K562 (cell line): ENCODE results near the gene PHF20. TPM values are rescaled to one million over a fixed set of nuclear protein-coding genes. Genes with fewer than 3 reads are reported as not detected.
A peak's percentile ranks its signal among the peaks of the same experiment; 100 is the strongest.
"Not testable (repeated sequence)": the region's sequence is repeated elsewhere in the genome, so short reads cannot be mapped to it uniquely, and the experiment has no call there.

Source experiments
- ATAC-seq: fragments of 200-7000 bp; cut with Tn5 transposase; 3 replicates; pipeline ENCODE4 v1.9.1; 2020; ENCODE audit warnings: moderate library complexity
- BruUV-seq: library from RNA; stranded (reverse); fragments of 400-500 nt; replicated peaks from 2 replicates; lab custom pipeline; 2021; lab: Mats Ljungman, UMichigan
- CTCF ChIA-PET: fragments of 300-600 bp; formaldehyde crosslinking; extraction: SDS; loops from one replicate; lab custom pipeline; 2021; ENCODE audit warnings: low intra/inter-chr PET ratio; lab: Yijun Ruan, JAX
- POLR2A ChIA-PET: fragments of 300-600, 350-650 bp; sonication (Branson Sonifier 250); formaldehyde crosslinking; extraction: SDS; loops from one replicate; lab custom pipeline; 2021; ENCODE audit warnings: antibody characterized with exemption, inconsistent platforms; lab: Yijun Ruan, JAX
- DNase-seq, 4 experiments: peaks; one replicate each; pipeline versions ENCODE4 v3.0.0 to v3.0.0-alpha.2; 2011 to 2018; ENCODE audit warnings: low spot score in 3 of 4, mixed read lengths in 3 of 4; ENCODE audit errors: extremely low read depth in 1 of 4
- FAIRE-seq: peaks from 2 replicates; lab custom pipeline; 2011; peaks lifted over from hg19 to GRCh38; lab: Jason Lieb, UNC
- H2AFZ ChIP-seq: 2 replicates; pipeline ENCODE4 v1.6.0; 2011; ENCODE audit warnings: low read depth, low read length, control low read depth, inconsistent platforms
- H3K27ac ChIP-seq: fragments of 200-600 bp; 3 replicates; pipeline ENCODE4 v1.8.0; 2011; ENCODE audit warnings: low read depth, mild to moderate bottlenecking, control low read depth, inconsistent platforms, low read length, moderate library complexity, mixed read lengths; ENCODE audit errors: extremely low read depth
- H3K27me3 ChIP-seq, 2 experiments: fragments of 300-600 bp in 1 of 2; 2 replicates in 1 of 2; 3 replicates in 1 of 2; pipeline versions ENCODE4 v1.6.0 to v1.8.0; 2011; ENCODE audit warnings: inconsistent platforms in 2 of 2, low read length in 2 of 2, mild to moderate bottlenecking in 1 of 2, mixed read lengths in 1 of 2, moderate library complexity in 1 of 2; ENCODE audit not compliant: control insufficient read depth in 2 of 2, insufficient read depth in 2 of 2
- H3K36me3 ChIP-seq: fragments of 300-600 bp; 3 replicates; pipeline ENCODE4 v1.8.0; 2011; ENCODE audit warnings: mild to moderate bottlenecking, low read length, inconsistent platforms; ENCODE audit not compliant: control insufficient read depth, insufficient read depth
- H3K4me1 ChIP-seq, 2 experiments: fragments of 200-600 bp in 1 of 2; replicated peaks in 1 of 2; 2 replicates in 1 of 2; 3 replicates in 1 of 2; pipeline versions ENCODE4 v1.5.1 to v1.8.0; 2011; ENCODE audit warnings: inconsistent platforms in 2 of 2, low read length in 2 of 2, mild to moderate bottlenecking in 1 of 2, mixed read lengths in 1 of 2, moderate library complexity in 1 of 2; ENCODE audit not compliant: control insufficient read depth in 2 of 2, insufficient read depth in 2 of 2
- H3K4me2 ChIP-seq: 2 replicates; pipeline ENCODE4 v1.6.1; 2011; ENCODE audit warnings: low read length, control low read depth, inconsistent platforms, mixed read lengths; ENCODE audit not compliant: insufficient read depth
- H3K4me3 ChIP-seq: fragments of 200-600 bp; sonication (generic), shearing (Covaris generic); 2 replicates; pipeline ENCODE4 v1.5.1; 2016; ENCODE audit warnings: control low read depth, inconsistent platforms
- H3K79me2 ChIP-seq: fragments of 200-600 bp; 3 replicates; pipeline ENCODE4 v1.8.0; 2011; ENCODE audit warnings: low read length, inconsistent platforms; ENCODE audit not compliant: control insufficient read depth, insufficient read depth
- H3K9ac ChIP-seq, 2 experiments: 2 replicates each; pipeline versions ENCODE4 v1.6.0 to v1.6.1; 2011; ENCODE audit warnings: low read depth in 2 of 2, low read length in 2 of 2, control low read depth in 1 of 2, inconsistent platforms in 1 of 2, mild to moderate bottlenecking in 1 of 2, mixed read lengths in 1 of 2; ENCODE audit not compliant: insufficient read depth in 1 of 2
- H3K9me1 ChIP-seq: one replicate; pipeline ENCODE4 v1.6.0; 2011; ENCODE audit warnings: inconsistent platforms, mild to moderate bottlenecking, low read length, moderate library complexity; ENCODE audit not compliant: control insufficient read depth, insufficient read depth
- H3K9me3 ChIP-seq: replicated peaks from 2 replicates; pipeline ENCODE4 v1.5.1; 2011; ENCODE audit warnings: low read depth, low read length, inconsistent platforms; ENCODE audit not compliant: control insufficient read depth, insufficient read depth
- H4K20me1 ChIP-seq: replicated peaks from 2 replicates; pipeline ENCODE4 v1.6.1; 2011; ENCODE audit warnings: low read length, inconsistent platforms, mixed read lengths; ENCODE audit not compliant: control insufficient read depth, insufficient read depth
- POLR2A ChIP-seq: fragments of 450-650 bp; conservative IDR thresholded peaks from 2 replicates; pipeline ENCODE4 v1.6.1; 2016
- SUPT5H ChIP-seq: fragments of 450-650 bp; IDR thresholded peaks from 2 replicates; pipeline ENCODE4 v1.6.1; 2016
- WGBS: fragments of 100-300 bp; shearing (Covaris generic); methylation state at CpG from one replicate; pipeline ENCODE4 v1.1.6; 2016; ENCODE audit warnings: low coverage, mixed read lengths; ENCODE audit not compliant: insufficient coverage; ENCODE audit errors: missing lambda C conversion rate; 5-methylcytosine and 5-hydroxymethylcytosine counted together
- in situ Hi-C: fragments of 300-500 bp; cut with MboI; formaldehyde crosslinking; loops from 4 replicates; pipeline ENCODE4 v1.15.0; 2018; ENCODE audit warnings: inconsistent platforms, mixed read lengths
- intact Hi-C: fragments of 100-400 bp; cut with micrococcal nuclease; formaldehyde crosslinking; loops from 2 replicates; pipeline ENCODE4 v1.14.2; 2022
- polyA plus RNA-seq, 8 experiments: library from polyadenylated mRNA; depleted of rRNA in 4 of 8; stranded (reverse) in 5 of 8; unstranded in 3 of 8; fragments of >200 nt; fragmentation: Nextera tagmentation in 2 of 8; fragmentation: Illumina TruSeq in 1 of 8; extraction: Ambion mirVana in 2 of 8; extraction: Trizol in 1 of 8; gene quantifications; 2 replicates each; pipeline versions ENCODE4 v1.2.1 to v1.2.3, GENCODE V29; 2011 to 2014; ENCODE audit warnings: inconsistent platforms in 1 of 8, missing spikeins in 1 of 8
- total RNA-seq, 7 experiments: library from RNA; depleted of rRNA in 6 of 7; stranded (reverse); fragments of >200 nt in 6 of 7; fragmentation: Illumina TruSeq in 2 of 7; extraction: Trizol in 2 of 7; gene quantifications; 2 replicates each; pipeline versions ENCODE4 v1.2.1 to v1.2.3, GENCODE V29; 2011 to 2021; ENCODE audit warnings: low replicate concordance in 1 of 7

Gene PHF20
- total and polyA plus RNA-seq, 9 of the 15 experiments (the other 6 are each of a cell fraction or from before 2014, with no cell fraction given), result 49.9 to 196 (median 70.7) TPM

DNA sequence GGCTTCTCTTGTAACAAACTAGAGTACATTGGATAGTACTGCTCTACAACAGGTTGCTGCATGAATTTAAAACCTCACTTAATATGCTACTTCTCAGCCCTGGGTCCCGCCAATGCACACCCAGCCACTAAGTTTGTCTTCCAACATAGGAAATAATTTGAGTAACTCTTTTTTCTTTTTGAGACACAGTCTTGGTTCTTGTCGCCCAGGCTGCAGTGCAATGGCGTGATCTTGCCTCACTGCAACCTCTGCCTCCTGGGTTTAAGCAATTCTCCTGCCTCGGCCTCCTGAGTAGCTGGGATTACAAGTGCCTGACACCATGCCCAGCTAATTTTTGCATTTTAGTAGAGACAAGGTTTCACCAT, 48.6 kb upstream of the PHF20 start:
- H3K79me2 ChIP-seq, result peaks cover 84% of the 10 kb centered on the region
- peak; percentile 25; the same call in 1 of the 2 replicates for TF ChIP-seq SUPT5H
- H3K9me1 ChIP-seq, intact Hi-C loops, H3K4me2 ChIP-seq, H3K27me3 ChIP-seq, in situ Hi-C loops, H3K27ac ChIP-seq, FAIRE-seq, H3K9me3 ChIP-seq, H3K9ac ChIP-seq, ATAC-seq, BruUV-seq, DNase-seq, CTCF ChIA-PET, H3K4me1 ChIP-seq, H2AFZ ChIP-seq, H3K4me3 ChIP-seq: not testable (repeated sequence)
- peaks cover 96% of the 10 kb centered on the region for H3K36me3 ChIP-seq
- 93% methylated on average over 4 of the region's 4 CpGs for WGBS
- H4K20me1 ChIP-seq, result peaks cover 24% of the 10 kb centered on the region
- POLR2A ChIA-PET, result interaction anchor here (0.6 to 7.2 kb wide), 4 partner anchors 9 to 59 kb away, joined by 3 to 102 read pairs (median 4); partner anchors contain the start of genes NFS1 and ROMO1

DNA sequence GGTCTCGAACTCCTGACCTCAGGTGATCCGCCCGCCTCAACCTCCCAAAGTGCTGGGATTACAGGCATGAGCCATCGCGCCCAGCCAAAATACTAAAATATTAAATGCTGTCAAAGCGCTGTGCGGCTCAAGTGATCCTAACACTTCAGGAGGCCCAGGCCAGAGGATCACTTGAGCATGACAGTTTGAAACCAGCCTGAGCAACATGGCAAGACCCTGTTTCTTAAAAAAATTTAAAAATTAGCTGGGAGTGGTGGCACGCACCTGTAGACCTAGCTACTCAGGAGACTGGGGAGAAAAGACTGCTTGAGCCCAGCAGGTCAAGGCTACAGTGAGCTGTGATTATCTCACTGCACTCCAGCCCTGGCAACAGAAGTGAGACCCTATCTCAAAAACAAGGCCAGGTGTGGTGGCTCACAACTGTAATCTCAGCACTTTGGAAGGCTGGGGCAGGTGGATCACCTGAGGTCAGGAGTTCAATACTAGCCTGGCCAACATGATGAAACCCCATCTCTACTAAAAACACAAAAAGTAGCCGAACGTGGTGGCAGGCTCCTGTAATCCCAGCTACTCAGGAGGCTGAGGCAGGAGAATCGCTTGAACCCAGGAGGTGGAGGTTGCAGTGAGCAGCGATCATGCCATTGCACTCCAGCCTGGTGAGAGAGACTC, 48.0 kb upstream of the PHF20 start:
- H3K4me1 ChIP-seq, H2AFZ ChIP-seq, H3K27ac ChIP-seq, BruUV-seq, CTCF ChIA-PET, H3K9me3 ChIP-seq, in situ Hi-C loops, intact Hi-C loops, ATAC-seq, DNase-seq, H3K4me3 ChIP-seq, H3K27me3 ChIP-seq, H3K9ac ChIP-seq, H3K9me1 ChIP-seq, FAIRE-seq, H3K4me2 ChIP-seq: not testable (repeated sequence)
- TF ChIP-seq POLR2A (peak; percentile 20; the same call in 1 of the 2 replicates), SUPT5H (0 out of 2 replicates have a peak, but pooled peaks have one; percentile 5)
- Histone ChIP-seq H3K79me2 (peaks cover 87% of the 10 kb centered on the region), H3K36me3 (peaks cover 96% of the 10 kb centered on the region), H4K20me1 (peaks cover 24% of the 10 kb centered on the region)
- POLR2A ChIA-PET, result interaction anchor here (0.6 to 7.2 kb wide), 6 partner anchors 9 to 58 kb away, joined by 3 to 102 read pairs (median 7); partner anchors contain the start of genes NFS1 and ROMO1
- 98% methylated on average over 12 of the region's 12 CpGs for WGBS
